ENCODE measurements around the gene NOSIP. TPM values are rescaled to one million over a fixed set of nuclear protein-coding genes. Genes with fewer than 3 reads are reported as not detected.

The NOSIP gene
- total RNA-seq, 2 experiments from 2014 or later, result 75.6 to 79.4 TPM

GRCh38 chr19:49541914-49542313 is 38.4 kb downstream of the NOSIP start:
- no peak for ATAC-seq
- TF ChIP-seq CTCF (IDR thresholded peaks at IDR 0.05), result no peak

DNA sequence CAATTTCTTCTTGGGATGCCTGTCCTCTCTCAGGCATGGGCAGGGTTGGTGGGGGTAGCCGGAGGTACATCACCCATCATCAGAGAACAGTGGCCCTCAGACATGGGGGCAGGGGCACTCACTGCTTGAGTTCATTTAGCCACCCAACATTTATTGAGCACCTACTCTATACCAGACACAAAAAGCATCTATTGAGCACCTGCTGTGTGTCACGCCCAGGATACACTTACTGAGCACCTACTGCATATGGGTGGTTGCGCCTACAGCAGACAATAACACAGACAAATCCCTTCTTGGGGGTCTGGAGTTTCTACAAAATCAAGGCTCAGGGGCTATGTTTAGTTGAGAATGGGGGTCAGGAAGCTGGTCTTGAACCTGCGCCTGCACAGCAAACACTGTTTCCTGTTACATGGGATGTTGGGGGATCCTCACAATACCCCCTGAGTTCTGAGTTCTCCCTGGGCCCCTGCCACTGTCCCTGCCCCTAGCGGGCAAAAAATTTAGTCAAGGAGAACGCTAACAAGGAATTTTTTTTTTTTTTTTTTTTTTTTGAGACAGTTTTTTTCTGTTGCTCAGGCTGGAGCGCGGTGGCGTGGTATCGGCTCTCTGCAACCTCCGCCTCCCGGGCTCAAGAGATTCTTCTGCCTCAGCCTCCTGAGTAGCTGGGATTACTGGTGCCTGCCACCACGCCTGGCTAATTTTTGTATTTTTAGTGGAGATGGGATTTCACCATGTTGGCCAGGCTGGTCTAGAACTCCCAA is 41.0 kb downstream of the NOSIP start:
- POLR2A ChIA-PET, result interaction anchor here (0.5 kb wide), 1 partner anchor 10 kb away, joined by 3 read pairs; no protein-coding TSS in a partner anchor
- ATAC-seq (no peak), DNase-seq (no peak)
- Mint-ChIP-seq H3K4me1 (ENCODE audit: low read depth) (peaks cover 10% of the 10 kb centered on the region), H3K4me3 (no peak overlapping the region), H3K36me3 (ENCODE audit: low read depth) (no peaks in the 10 kb centered on the region), H3K9me3 (no peaks in the 10 kb centered on the region), H3K27ac (no peak overlapping the region), H3K27me3 (no peaks in the 10 kb centered on the region)
- no peak for TF ChIP-seq CTCF (IDR thresholded peaks at IDR 0.05)
- CTCF ChIA-PET, result interaction anchor here (1.3 to 1.6 kb wide), 2 partner anchors 8 to 31 kb away, joined by 6 to 8 read pairs; no protein-coding TSS in a partner anchor
- intact Hi-C loops (cut with micrococcal nuclease), result no loop called here

More at GRCh38 chr19:49541914-49542313, 38.4 kb downstream of the NOSIP start:
- intact Hi-C loops (cut with micrococcal nuclease), result no loop called here
- ChIA-PET POLR2A (no interaction called here), CTCF (interaction anchor here (1.6 kb wide), 1 partner anchor 28 kb away, joined by 3 read pairs; no protein-coding TSS in a partner anchor)
- no peak overlapping the region for H3K4me3 Mint-ChIP-seq
- no peaks in the 10 kb centered on the region for H3K27me3 Mint-ChIP-seq
- H3K4me1 Mint-ChIP-seq (ENCODE audit: low read depth), result peaks cover 3% of the 10 kb centered on the region
- no peak overlapping the region for H3K27ac Mint-ChIP-seq
- no peaks in the 10 kb centered on the region for H3K9me3 Mint-ChIP-seq
- DNase-seq, result no peak
- H3K36me3 Mint-ChIP-seq (ENCODE audit: low read depth), result no peaks in the 10 kb centered on the region

DNA sequence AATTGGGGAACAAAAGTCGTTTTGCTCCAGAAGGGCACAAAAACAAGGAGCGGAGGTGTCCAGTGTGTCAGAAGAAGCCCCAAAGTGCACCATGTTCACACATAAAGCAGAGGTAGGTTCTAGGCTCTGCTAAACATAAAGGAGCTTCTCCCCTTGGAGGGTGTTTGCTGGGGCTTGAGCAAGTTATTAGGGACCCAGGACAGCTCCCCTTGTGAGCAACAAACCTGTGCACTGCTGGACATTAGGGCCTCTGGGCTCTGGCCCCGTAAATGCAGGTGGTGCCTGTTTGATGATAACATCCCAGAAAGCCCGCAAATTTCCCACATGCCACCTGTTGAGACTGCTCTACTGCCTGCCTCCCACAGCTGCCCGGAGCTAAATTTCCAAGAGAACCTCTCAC is 41.7 kb downstream of the NOSIP start:
- Mint-ChIP-seq H3K4me3 (no peak overlapping the region), H3K27me3 (no peaks in the 10 kb centered on the region), H3K27ac (no peak overlapping the region), H3K36me3 (ENCODE audit: low read depth) (no peaks in the 10 kb centered on the region), H3K4me1 (ENCODE audit: low read depth) (peaks cover 11% of the 10 kb centered on the region), H3K9me3 (no peaks in the 10 kb centered on the region)
- ChIA-PET CTCF (interaction anchor here (1.3 kb wide), 1 partner anchor 8 kb away, joined by 8 read pairs; no protein-coding TSS in a partner anchor), POLR2A (no interaction called here)
- ATAC-seq (no peak), DNase-seq (no peak)
- intact Hi-C loops (cut with micrococcal nuclease), result no loop called here
- TF ChIP-seq CTCF (IDR thresholded peaks at IDR 0.05), result no peak

DNA sequence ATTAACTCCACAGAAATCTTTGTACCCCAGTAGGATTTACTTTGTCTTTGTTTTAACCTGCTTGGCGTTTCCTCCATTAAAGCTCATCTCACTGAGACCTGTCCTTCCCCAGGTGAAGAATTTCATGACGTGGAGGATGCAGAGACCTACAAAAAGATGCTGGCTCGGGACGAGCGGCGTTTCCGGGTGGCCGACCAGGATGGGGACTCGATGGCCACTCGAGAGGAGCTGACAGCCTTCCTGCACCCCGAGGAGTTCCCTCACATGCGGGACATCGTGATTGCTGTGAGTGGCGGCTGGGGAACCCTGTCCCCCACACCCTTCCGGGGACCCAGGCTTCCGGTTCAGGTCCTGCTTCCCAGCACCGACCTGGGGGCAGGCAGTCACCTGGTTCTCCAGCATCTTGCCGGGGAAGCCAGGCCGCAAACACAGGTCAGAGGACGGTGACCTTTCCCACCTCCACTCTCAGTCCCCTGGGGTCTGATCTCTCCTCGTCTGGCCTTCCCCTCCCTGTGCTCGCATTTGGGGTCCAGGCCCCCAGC is 43.4 kb downstream of the NOSIP start:
- Mint-ChIP-seq H3K9me3 (no peaks in the 10 kb centered on the region), H3K36me3 (ENCODE audit: low read depth) (no peaks in the 10 kb centered on the region), H3K27me3 (no peaks in the 10 kb centered on the region), H3K27ac (no peak overlapping the region), H3K4me3 (no peak overlapping the region), H3K4me1 (ENCODE audit: low read depth) (peaks cover 17% of the 10 kb centered on the region)
- TF ChIP-seq CTCF (IDR thresholded peaks at IDR 0.05), result no peak
- intact Hi-C loops (cut with micrococcal nuclease), result no loop called here
- no peak for ATAC-seq
- POLR2A ChIA-PET, result interaction anchor here (1.2 kb wide), 1 partner anchor 9 kb away, joined by 3 read pairs; the partner anchor contains the start of gene RCN3
- no peak for DNase-seq
- CTCF ChIA-PET, result interaction anchor here (1.2 to 4.1 kb wide), 4 partner anchors 10 to 34 kb away, joined by 4 to 47 read pairs (median 6); no protein-coding TSS in a partner anchor

All from activated CD8-positive, alpha-beta T cell treated with anti-CD3 and anti-CD28 coated beads for 36 hours (primary cell).